Hepatocyte (in vitro differentiated cells): ENCODE results near the gene UNKL. TPM values are rescaled to one million over a fixed set of nuclear protein-coding genes. Genes with fewer than 3 reads are reported as not detected.
A peak's percentile ranks its signal among the peaks of the same experiment; 100 is the strongest.

Experiments used
- DNase-seq: peaks from one replicate; pipeline ENCODE4 v3.0.0-alpha.2; 2016; ENCODE audit warnings: low spot score
- H2AFZ ChIP-seq: fragments of 200-600 bp; sonication (generic); 2 replicates; pipeline ENCODE4 v1.6.0; 2016; ENCODE audit warnings: antibody characterized with exemption, mild to moderate bottlenecking
- H3K27ac ChIP-seq: fragments of 200-600 bp; sonication (generic); 2 replicates; pipeline ENCODE4 v1.5.1; 2016; ENCODE audit warnings: mild to moderate bottlenecking
- H3K27me3 ChIP-seq: fragments of 200-600 bp; sonication (generic); 2 replicates; pipeline ENCODE4 v1.6.1; 2016
- H3K36me3 ChIP-seq: fragments of 200-600 bp; sonication (generic); replicated peaks from 2 replicates; pipeline ENCODE4 v1.5.1; 2016; ENCODE audit warnings: low read depth; ENCODE audit not compliant: insufficient read depth
- H3K4me1 ChIP-seq: fragments of 200-600 bp; sonication (generic); 2 replicates; pipeline ENCODE4 v1.5.1; 2016; ENCODE audit warnings: mild to moderate bottlenecking, moderate library complexity; ENCODE audit not compliant: insufficient read depth
- H3K4me2 ChIP-seq: fragments of 200-600 bp; sonication (generic); 2 replicates; pipeline ENCODE4 v1.6.0; 2016
- H3K4me3 ChIP-seq: fragments of 200-600 bp; sonication (generic); 2 replicates; pipeline ENCODE4 v1.5.1; 2016; ENCODE audit warnings: mild to moderate bottlenecking
- H3K79me2 ChIP-seq: fragments of 200-600 bp; sonication (generic); 2 replicates; pipeline ENCODE4 v1.6.0; 2017; ENCODE audit warnings: mild to moderate bottlenecking
- H3K9me2 ChIP-seq: fragments of 200-600 bp; sonication (generic); replicated peaks from 2 replicates; pipeline ENCODE4 v1.6.0; 2017; ENCODE audit warnings: mild to moderate bottlenecking; ENCODE audit not compliant: insufficient read depth
- H3K9me3 ChIP-seq: fragments of 200-600 bp; sonication (generic); 2 replicates; pipeline ENCODE4 v1.5.1; 2016; ENCODE audit warnings: low read depth, mild to moderate bottlenecking
- H4K20me1 ChIP-seq: fragments of 200-600 bp; sonication (generic); 2 replicates; pipeline ENCODE4 v1.6.0; 2016; ENCODE audit warnings: mild to moderate bottlenecking; ENCODE audit not compliant: insufficient read depth, poor library complexity, severe bottlenecking
- CTCF ChIP-seq: fragments of 200-600 bp; sonication (generic); IDR thresholded peaks from 2 replicates; pipeline ENCODE4 v1.5.1; 2016; ENCODE audit warnings: antibody characterized with exemption, mild to moderate bottlenecking; ENCODE audit not compliant: poor library complexity
- EZH2 ChIP-seq: fragments of 200-600 bp; sonication (generic); IDR thresholded peaks from 2 replicates; pipeline ENCODE4 v1.6.1; 2016; ENCODE audit warnings: antibody characterized with exemption, mild to moderate bottlenecking, borderline replicate concordance
- EZH2phosphoT487 ChIP-seq: fragments of 200-600 bp; sonication (generic); IDR thresholded peaks from one replicate; pipeline ENCODE4 v1.6.1; 2018; ENCODE audit warnings: antibody characterized with exemption, mild to moderate bottlenecking, low read depth, moderate library complexity; ENCODE audit not compliant: unreplicated experiment, severe bottlenecking
- WGBS: methylation state at CpG from one replicate; pipeline ENCODE4 v1.1.6; 2016; ENCODE audit warnings: low lambda C conversion rate; ENCODE audit errors: missing lambda C conversion rate; 5-methylcytosine and 5-hydroxymethylcytosine counted together
- polyA plus RNA-seq: library from polyadenylated mRNA; unstranded; fragments of >200 nt; fragmentation: Nextera tagmentation; extraction: Ambion mirVana; gene quantifications from 2 replicates; pipeline ENCODE4 v1.2.1, GENCODE V29; 2016
- total RNA-seq: library from RNA; depleted of rRNA; stranded (reverse); fragments of >200 nt; gene quantifications from 2 replicates; pipeline ENCODE4 v1.2.3, GENCODE V29; 2014

UNKL gene
- total and polyA plus RNA-seq, 2 experiments from 2014 or later = 8.5 to 10.3 TPM

GRCh38 chr16:1343428-1344242, 70.9 kb downstream of the UNKL start:
- Histone ChIP-seq H3K36me3 (no peaks in the 10 kb centered on the region), H3K4me3 (no peak overlapping the region), H3K79me2 (no peaks in the 10 kb centered on the region), H3K4me2 (peak overlapping the region; percentile 74), H3K27ac (no peak overlapping the region), H3K27me3 (no peaks in the 10 kb centered on the region), H4K20me1 (no peaks in the 10 kb centered on the region), H3K4me1 (no peaks in the 10 kb centered on the region), H2AFZ (no peak overlapping the region), H3K9me2 (no peaks in the 10 kb centered on the region), H3K9me3 (no peaks in the 10 kb centered on the region)
- TF ChIP-seq CTCF (no peak), EZH2phosphoT487 (no peak), EZH2 (no peak)
- WGBS = 60% methylated on average over 43 of the region's 44 CpGs
- DNase-seq = no peak

DNA sequence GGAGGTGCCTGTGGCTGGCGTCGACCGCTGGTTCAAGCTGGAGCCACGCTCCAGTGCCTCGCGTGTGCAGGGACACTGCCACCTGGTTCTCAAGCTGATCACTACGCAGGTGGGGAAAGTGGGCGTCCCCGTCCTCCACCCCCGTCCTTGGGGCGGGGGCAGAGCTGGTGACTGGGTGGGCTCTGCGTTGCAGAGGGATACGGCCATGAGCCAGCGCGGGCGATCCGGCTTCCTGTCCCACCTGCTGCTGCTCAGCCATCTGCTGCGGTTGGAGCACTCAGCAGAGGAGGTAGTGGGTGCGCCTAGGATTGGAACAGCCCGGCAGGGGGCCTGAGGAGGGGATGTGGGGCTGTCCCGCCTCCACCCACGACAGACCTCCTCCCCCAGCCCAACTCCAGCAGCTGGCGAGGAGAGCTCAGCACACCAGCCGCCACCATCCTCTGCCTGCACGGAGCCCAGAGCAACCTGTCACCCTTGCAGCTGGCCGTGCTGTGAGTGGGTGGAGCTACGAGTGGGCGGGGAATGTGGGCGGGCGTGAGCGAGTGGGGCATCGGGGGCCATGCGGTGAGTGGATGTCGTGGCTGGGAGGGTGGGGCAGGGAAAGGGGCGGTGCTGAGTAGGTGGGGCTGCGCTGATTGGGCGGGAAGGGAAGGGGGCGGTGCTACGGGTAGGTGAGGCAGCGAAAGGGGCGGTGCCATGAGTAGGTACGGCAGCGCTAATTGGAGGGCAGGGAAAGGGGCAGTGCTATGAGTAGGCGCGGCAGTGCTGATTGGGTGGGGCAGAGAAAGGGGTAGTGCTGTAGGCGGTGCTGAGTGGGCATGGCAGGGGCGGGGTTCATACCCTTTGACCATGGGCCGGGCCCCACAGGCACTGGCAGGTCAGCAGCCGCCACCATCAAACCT, 71.7 kb downstream of the UNKL start:
- 15% methylated on average over 40 of the region's 49 CpGs for WGBS
- Histone ChIP-seq H3K9me3 (no peaks in the 10 kb centered on the region), H3K4me2 (peak overlapping the region; percentile 74), H3K36me3 (no peaks in the 10 kb centered on the region), H3K4me1 (no peaks in the 10 kb centered on the region), H4K20me1 (no peaks in the 10 kb centered on the region), H3K27me3 (no peaks in the 10 kb centered on the region), H3K4me3 (no peak overlapping the region), H2AFZ (no peak overlapping the region), H3K79me2 (no peaks in the 10 kb centered on the region), H3K9me2 (no peaks in the 10 kb centered on the region), H3K27ac (no peak overlapping the region)
- peak; percentile 97 for DNase-seq
- no peak for TF ChIP-seq EZH2
- TF ChIP-seq CTCF = no peak
- TF ChIP-seq EZH2phosphoT487 = no peak

DNA sequence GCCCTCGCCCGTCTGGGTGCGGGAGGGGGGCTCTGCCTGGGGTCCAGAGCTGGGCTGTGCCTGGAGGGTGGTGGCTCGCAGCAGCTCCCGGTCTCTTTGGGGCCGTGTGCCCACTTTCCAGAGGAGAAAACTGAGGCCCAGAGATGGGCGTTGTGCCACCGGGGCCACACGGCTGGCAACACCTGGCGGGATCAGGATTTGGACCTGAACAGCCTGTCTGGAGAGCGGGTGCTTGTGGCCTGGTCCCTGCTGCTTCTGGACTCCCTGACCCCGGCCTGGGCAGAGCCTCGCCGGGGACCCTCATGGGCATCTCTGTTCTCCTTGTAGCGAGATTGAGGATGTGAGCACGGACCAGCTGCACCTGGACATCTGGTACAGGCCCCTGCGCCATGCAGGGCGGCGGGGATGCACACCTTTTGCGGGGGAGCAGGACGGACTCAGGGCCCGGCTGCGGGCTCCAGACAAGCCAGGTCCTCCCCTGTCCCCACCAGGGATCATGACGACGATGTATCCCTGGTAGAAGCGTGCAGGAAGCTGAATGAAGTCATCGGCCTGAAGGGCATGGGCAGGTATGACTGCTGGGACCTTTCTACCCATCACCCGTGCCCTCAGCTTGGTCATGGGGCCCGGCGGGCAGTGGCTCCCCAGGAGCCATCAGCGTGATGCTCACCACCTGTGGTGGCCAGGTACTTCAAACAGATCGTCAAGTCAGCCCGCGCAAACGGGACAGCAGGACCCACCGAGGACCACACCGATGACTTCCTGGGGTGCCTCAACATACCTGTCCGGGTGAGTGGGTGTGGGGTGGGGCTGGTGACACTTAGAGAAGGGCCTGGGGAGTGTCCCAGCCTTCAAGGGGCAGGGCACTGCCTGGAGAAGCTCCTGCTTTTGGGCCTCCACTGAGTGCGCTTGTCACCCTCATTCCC, 72.7 kb downstream of the UNKL start:
- Histone ChIP-seq H3K36me3 (no peaks in the 10 kb centered on the region), H3K9me3 (no peaks in the 10 kb centered on the region), H3K4me3 (no peak overlapping the region), H3K27ac (no peak overlapping the region), H3K79me2 (no peaks in the 10 kb centered on the region), H3K4me1 (no peaks in the 10 kb centered on the region), H2AFZ (no peak overlapping the region), H3K27me3 (peaks cover 3% of the 10 kb centered on the region), H4K20me1 (no peaks in the 10 kb centered on the region), H3K4me2 (no peak overlapping the region), H3K9me2 (no peaks in the 10 kb centered on the region)
- TF ChIP-seq EZH2 (no peak), CTCF (no peak), EZH2phosphoT487 (no peak)
- DNase-seq = no peak
- 91% methylated on average over 38 of the region's 39 CpGs for WGBS
